ENCODE data around the gene ANKRD55. TPM values are rescaled to one million over a fixed set of nuclear protein-coding genes. Genes with fewer than 3 reads are reported as not detected.

ANKRD55 gene
- total and polyA plus RNA-seq, 9 of the 15 experiments (the other 6 are each of a cell fraction or from before 2014, with no cell fraction given) = 3.4 to 10.6 (median 6.5) TPM

DNA sequence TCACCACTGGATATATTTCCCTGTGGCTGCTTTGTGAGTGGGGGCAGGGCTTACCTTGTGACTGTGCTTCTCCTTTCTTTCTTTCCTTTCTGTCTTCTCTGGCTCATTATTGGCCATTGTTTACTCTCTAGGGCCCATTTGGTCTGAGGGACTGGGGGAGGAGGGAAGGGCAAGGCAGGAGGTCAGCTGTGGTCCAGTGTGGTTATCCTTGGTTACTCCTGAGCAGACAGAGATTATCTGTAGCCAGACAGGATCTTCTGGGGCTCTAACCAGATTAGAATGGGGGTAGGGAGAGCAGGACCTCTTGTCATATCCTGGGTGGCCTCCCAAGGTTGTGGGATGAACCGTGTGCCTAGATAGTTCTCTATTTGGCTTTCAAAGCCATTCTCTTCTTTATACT lies 71.2 kb downstream of the ANKRD55 start (continued):
- TF ChIP-seq CEBPG (CRISPR knock-in tag; IDR thresholded peaks at IDR 0.05) (no peak), CEBPG (tag; conservative IDR thresholded peaks at IDR 0.05 in 1 of 2, IDR thresholded peaks at IDR 0.05 in 1 of 2) (no peak), RNF2 (IDR thresholded peaks at IDR 0.05) (peak; percentile 77; the same call in 1 of the 2 replicates), ETV5 (CRISPR knock-in tag; IDR thresholded peaks at IDR 0.05; ENCODE audit: low read depth) (peak; percentile 78), CXXC5 (CRISPR knock-in tag; IDR thresholded peaks at IDR 0.05) (peak; percentile 42), HCFC1 (IDR thresholded peaks at IDR 0.05; ENCODE audit: low read depth, low read length) (0 out of 2 replicates have a peak, but pooled peaks have one; percentile 31), HDAC1 (IDR thresholded peaks at IDR 0.05) (peak in 1 of 2 experiments; percentile 89; a peak in 2 of 4 replicates), LCOR (CRISPR knock-in tag; IDR thresholded peaks at IDR 0.05) (no peak), SMARCC2 (IDR thresholded peaks at IDR 0.05; ENCODE audit: low read depth) (peak; percentile 41; the same call in 1 of the 2 replicates), ARNT (IDR thresholded peaks at IDR 0.05) (peak in 1 of 2 experiments; percentile 50; a peak in 2 of 4 replicates), SMARCA4 (IDR thresholded peaks at IDR 0.05) (peak; percentile 84), ATF7 (IDR thresholded peaks at IDR 0.05) (peak; percentile 50; the same call in 1 of the 2 replicates), EP300 (IDR thresholded peaks at IDR 0.05; ENCODE audit: low read length) (peak; percentile 88), DMBX1 (CRISPR knock-in tag; IDR thresholded peaks at IDR 0.05; ENCODE audit: borderline replicate concordance) (peak; percentile 85), FOXK2 (conservative IDR thresholded peaks at IDR 0.05 in 1 of 2, IDR thresholded peaks at IDR 0.05 in 1 of 2; ENCODE audit: low read depth in 2 of 2) (peak; percentile 61 to 75; a peak in 3 of 4 replicates), ZNF133 (CRISPR knock-in tag; IDR thresholded peaks at IDR 0.05) (no peak)
- TF ChIP-seq, protein P1, sequence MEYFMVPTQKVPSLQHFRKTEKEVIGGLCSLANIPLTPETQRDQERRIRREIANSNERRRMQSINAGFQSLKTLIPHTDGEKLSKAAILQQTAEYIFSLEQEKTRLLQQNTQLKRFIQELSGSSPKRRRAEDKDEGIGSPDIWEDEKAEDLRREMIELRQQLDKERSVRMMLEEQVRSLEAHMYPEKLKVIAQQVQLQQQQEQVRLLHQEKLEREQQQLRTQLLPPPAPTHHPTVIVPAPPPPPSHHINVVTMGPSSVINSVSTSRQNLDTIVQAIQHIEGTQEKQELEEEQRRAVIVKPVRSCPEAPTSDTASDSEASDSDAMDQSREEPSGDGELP (CRISPR knock-in tag; IDR thresholded peaks at IDR 0.05; ENCODE audit: borderline replicate concordance) = peak; percentile 83
- TF ChIP-seq, protein P2, sequence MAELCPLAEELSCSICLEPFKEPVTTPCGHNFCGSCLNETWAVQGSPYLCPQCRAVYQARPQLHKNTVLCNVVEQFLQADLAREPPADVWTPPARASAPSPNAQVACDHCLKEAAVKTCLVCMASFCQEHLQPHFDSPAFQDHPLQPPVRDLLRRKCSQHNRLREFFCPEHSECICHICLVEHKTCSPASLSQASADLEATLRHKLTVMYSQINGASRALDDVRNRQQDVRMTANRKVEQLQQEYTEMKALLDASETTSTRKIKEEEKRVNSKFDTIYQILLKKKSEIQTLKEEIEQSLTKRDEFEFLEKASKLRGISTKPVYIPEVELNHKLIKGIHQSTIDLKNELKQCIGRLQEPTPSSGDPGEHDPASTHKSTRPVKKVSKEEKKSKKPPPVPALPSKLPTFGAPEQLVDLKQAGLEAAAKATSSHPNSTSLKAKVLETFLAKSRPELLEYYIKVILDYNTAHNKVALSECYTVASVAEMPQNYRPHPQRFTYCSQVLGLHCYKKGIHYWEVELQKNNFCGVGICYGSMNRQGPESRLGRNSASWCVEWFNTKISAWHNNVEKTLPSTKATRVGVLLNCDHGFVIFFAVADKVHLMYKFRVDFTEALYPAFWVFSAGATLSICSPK (IDR thresholded peaks at IDR 0.05; ENCODE audit: borderline replicate concordance) = no peak
- TF ChIP-seq, protein P3, sequence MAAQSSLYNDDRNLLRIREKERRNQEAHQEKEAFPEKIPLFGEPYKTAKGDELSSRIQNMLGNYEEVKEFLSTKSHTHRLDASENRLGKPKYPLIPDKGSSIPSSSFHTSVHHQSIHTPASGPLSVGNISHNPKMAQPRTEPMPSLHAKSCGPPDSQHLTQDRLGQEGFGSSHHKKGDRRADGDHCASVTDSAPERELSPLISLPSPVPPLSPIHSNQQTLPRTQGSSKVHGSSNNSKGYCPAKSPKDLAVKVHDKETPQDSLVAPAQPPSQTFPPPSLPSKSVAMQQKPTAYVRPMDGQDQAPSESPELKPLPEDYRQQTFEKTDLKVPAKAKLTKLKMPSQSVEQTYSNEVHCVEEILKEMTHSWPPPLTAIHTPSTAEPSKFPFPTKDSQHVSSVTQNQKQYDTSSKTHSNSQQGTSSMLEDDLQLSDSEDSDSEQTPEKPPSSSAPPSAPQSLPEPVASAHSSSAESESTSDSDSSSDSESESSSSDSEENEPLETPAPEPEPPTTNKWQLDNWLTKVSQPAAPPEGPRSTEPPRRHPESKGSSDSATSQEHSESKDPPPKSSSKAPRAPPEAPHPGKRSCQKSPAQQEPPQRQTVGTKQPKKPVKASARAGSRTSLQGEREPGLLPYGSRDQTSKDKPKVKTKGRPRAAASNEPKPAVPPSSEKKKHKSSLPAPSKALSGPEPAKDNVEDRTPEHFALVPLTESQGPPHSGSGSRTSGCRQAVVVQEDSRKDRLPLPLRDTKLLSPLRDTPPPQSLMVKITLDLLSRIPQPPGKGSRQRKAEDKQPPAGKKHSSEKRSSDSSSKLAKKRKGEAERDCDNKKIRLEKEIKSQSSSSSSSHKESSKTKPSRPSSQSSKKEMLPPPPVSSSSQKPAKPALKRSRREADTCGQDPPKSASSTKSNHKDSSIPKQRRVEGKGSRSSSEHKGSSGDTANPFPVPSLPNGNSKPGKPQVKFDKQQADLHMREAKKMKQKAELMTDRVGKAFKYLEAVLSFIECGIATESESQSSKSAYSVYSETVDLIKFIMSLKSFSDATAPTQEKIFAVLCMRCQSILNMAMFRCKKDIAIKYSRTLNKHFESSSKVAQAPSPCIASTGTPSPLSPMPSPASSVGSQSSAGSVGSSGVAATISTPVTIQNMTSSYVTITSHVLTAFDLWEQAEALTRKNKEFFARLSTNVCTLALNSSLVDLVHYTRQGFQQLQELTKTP (IDR thresholded peaks at IDR 0.05; ENCODE audit: low read depth in 1 of 2, partially characterized antibody in 2 of 2) = peak; percentile 45 to 46
- TF ChIP-seq, protein P4, sequence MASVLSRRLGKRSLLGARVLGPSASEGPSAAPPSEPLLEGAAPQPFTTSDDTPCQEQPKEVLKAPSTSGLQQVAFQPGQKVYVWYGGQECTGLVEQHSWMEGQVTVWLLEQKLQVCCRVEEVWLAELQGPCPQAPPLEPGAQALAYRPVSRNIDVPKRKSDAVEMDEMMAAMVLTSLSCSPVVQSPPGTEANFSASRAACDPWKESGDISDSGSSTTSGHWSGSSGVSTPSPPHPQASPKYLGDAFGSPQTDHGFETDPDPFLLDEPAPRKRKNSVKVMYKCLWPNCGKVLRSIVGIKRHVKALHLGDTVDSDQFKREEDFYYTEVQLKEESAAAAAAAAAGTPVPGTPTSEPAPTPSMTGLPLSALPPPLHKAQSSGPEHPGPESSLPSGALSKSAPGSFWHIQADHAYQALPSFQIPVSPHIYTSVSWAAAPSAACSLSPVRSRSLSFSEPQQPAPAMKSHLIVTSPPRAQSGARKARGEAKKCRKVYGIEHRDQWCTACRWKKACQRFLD (CRISPR knock-in tag; IDR thresholded peaks at IDR 0.05) = 0 out of 2 replicates have a peak, but pooled peaks have one; percentile 64
- TF ChIP-seq, protein P5, sequence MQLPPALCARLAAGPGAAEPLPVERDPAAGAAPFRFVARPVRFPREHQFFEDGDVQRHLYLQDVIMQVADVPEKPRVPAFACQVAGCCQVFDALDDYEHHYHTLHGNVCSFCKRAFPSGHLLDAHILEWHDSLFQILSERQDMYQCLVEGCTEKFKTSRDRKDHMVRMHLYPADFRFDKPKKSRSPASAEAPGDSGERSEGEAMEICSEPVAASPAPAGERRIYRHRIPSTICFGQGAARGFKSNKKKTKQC (CRISPR knock-in tag; IDR thresholded peaks at IDR 0.05) = no peak

Data from K562 (cell line).